ENCODE measurements around the gene CLIP2. TPM values are rescaled to one million over a fixed set of nuclear protein-coding genes. Genes with fewer than 3 reads are reported as not detected.
"Not testable (repeated sequence)": the region's sequence is repeated elsewhere in the genome, so short reads cannot be mapped to it uniquely, and the experiment has no call there.

CLIP2 gene
- total RNA-seq, 1 donor from 2014 or later: 21.9 TPM

DNA sequence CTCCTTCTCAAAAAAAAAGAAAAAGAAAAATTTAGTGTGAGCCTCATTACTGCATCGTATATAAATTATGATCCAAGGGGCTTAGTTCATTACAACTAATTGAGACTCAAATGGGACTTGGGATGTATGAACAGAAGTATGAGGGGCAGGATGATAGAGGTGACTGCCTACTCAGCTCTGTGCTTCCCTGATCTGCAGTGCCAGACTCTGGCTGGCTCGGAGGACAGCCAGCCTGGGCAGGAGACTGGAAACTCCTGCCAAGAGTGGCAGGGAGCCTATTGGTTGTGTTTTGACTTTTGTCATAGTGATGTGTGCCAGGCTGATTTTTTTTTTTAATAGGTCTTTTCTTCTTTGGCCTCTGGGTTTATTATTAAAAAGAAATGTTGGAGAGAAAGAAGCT lies 90.7 kb downstream of the CLIP2 start:
- H3K27ac ChIP-seq (ENCODE audit: low read depth, low read length): no peak overlapping the region
- peaks cover 0 to 3% (median 3%) of the 10 kb centered on the region in 3 donors for H3K36me3 ChIP-seq (ENCODE audit: control insufficient read depth in 3 of 3, insufficient read depth in 3 of 3, low read length in 3 of 3)
- no peaks in the 10 kb centered on the region for H3K4me1 ChIP-seq (ENCODE audit: control insufficient read depth in 3 of 3, insufficient read depth in 3 of 3, low read length in 3 of 3)
- H3K27me3 ChIP-seq (ENCODE audit: control insufficient read depth in 3 of 3, insufficient read depth in 3 of 3, low read length in 3 of 3): no peaks in the 10 kb centered on the region
- H3K9ac ChIP-seq (ENCODE audit: low read depth in 1 of 3, low read length in 3 of 3): no peak overlapping the region
- no peak overlapping the region for H3K4me3 ChIP-seq (ENCODE audit: low read length in 3 of 3)
- no peaks in the 10 kb centered on the region for H3K9me3 ChIP-seq (ENCODE audit: control insufficient read depth in 3 of 3, low read length in 3 of 3)

- no peak overlapping the region for H3K27ac ChIP-seq (ENCODE audit: low read depth, low read length)
- H3K9ac ChIP-seq (ENCODE audit: low read depth in 1 of 3, low read length in 3 of 3): no peak overlapping the region
- H3K4me3 ChIP-seq (ENCODE audit: low read length in 3 of 3): no peak overlapping the region
- H3K4me1 ChIP-seq (ENCODE audit: control insufficient read depth in 3 of 3, insufficient read depth in 3 of 3, low read length in 3 of 3): no peaks in the 10 kb centered on the region
- H3K9me3 ChIP-seq (ENCODE audit: control insufficient read depth in 3 of 3, low read length in 3 of 3): no peaks in the 10 kb centered on the region
- no peaks in the 10 kb centered on the region for H3K27me3 ChIP-seq (ENCODE audit: control insufficient read depth in 3 of 3, insufficient read depth in 3 of 3, low read length in 3 of 3)
- peaks cover 0 to 3% (median 3%) of the 10 kb centered on the region in 3 donors for H3K36me3 ChIP-seq (ENCODE audit: control insufficient read depth in 3 of 3, insufficient read depth in 3 of 3, low read length in 3 of 3)
These were observed 91.5 kb downstream of the CLIP2 start for GRCh38 chr7:74380720-74381119.

DNA sequence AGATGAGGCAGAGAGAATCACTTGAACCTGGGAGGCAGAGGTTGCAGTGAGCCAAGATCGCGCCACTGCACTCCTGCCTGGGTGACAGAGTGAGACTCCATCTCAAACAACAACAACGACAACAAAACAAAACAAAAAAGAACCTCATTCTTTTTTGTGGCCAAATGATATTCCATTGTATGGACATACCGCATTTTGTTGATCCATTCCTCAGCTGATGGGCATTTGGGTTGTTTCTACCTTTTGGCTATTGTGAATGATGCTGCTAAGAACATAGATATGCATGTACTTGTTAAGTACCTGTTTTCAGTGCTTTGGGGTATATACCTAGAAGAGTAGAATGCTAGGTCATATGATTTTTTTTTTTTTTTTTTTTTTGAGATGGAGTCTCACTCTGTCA lies 94.9 kb downstream of the CLIP2 start:
- H3K36me3 ChIP-seq (ENCODE audit: control insufficient read depth in 3 of 3, insufficient read depth in 3 of 3, low read length in 3 of 3); H3K9ac ChIP-seq (ENCODE audit: low read depth in 1 of 3, low read length in 3 of 3); H3K4me3 ChIP-seq (ENCODE audit: low read length in 3 of 3); H3K27me3 ChIP-seq (ENCODE audit: control insufficient read depth in 3 of 3, insufficient read depth in 3 of 3, low read length in 3 of 3); H3K9me3 ChIP-seq (ENCODE audit: control insufficient read depth in 3 of 3, low read length in 3 of 3); H3K27ac ChIP-seq (ENCODE audit: low read depth, low read length); H3K4me1 ChIP-seq (ENCODE audit: control insufficient read depth in 3 of 3, insufficient read depth in 3 of 3, low read length in 3 of 3): not testable (repeated sequence)

DNA sequence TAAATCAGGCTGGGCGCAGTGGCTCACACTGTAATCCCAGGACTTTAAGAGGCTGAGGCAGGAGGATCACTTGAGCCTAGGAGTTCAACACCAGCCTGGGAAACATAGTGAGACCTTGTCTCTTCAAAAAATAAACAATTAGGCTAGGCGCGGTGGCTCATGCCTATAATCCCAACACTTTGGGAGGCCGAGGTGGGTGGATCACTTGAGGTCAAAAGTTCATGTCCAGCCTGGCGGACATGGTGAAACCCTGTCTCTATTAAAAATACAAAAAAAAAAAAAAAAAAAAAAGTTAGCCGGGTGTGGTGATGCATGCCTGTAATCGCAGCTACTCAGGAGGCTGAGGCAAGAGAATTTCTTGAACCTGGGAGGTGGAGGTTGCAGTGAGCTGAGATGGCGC lies 95.6 kb downstream of the CLIP2 start:
- not testable (repeated sequence) for H3K9ac ChIP-seq (ENCODE audit: low read depth in 1 of 3, low read length in 3 of 3); H3K36me3 ChIP-seq (ENCODE audit: control insufficient read depth in 3 of 3, insufficient read depth in 3 of 3, low read length in 3 of 3); H3K27me3 ChIP-seq (ENCODE audit: control insufficient read depth in 3 of 3, insufficient read depth in 3 of 3, low read length in 3 of 3); H3K27ac ChIP-seq (ENCODE audit: low read depth, low read length); H3K4me1 ChIP-seq (ENCODE audit: control insufficient read depth in 3 of 3, insufficient read depth in 3 of 3, low read length in 3 of 3); H3K4me3 ChIP-seq (ENCODE audit: low read length in 3 of 3); H3K9me3 ChIP-seq (ENCODE audit: control insufficient read depth in 3 of 3, low read length in 3 of 3)

DNA sequence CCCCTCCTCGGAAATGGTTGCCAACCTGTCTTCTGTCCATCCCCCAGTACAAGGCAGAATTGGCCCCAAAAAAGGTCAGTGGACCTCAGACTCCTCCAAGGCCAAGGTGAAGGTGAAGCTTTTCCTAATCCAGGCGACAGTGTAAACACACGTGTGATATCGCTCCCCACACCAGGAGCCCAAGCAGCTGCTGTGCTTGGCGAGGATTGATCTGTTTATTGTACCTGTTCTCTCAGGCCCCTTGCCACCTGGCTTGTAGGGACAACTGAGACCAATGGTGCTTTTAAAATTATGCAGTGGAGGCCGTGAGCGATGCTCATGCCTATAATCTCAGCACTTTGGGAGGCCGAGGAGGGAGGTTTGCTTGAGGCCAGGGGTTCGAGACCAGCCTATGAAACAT lies 98.4 kb downstream of the CLIP2 start:
- Histone ChIP-seq H3K27ac (ENCODE audit: low read depth, low read length) (no peak overlapping the region), H3K36me3 (ENCODE audit: control insufficient read depth in 3 of 3, insufficient read depth in 3 of 3, low read length in 3 of 3) (peaks cover 1 to 5% (median 3%) of the 10 kb centered on the region in 3 donors), H3K9ac (ENCODE audit: low read depth in 1 of 3, low read length in 3 of 3) (no peak overlapping the region), H3K4me1 (ENCODE audit: control insufficient read depth in 3 of 3, insufficient read depth in 3 of 3, low read length in 3 of 3) (no peaks in the 10 kb centered on the region), H3K4me3 (ENCODE audit: low read length in 3 of 3) (no peak overlapping the region), H3K27me3 (ENCODE audit: control insufficient read depth in 3 of 3, insufficient read depth in 3 of 3, low read length in 3 of 3) (no peaks in the 10 kb centered on the region), H3K9me3 (ENCODE audit: control insufficient read depth in 3 of 3, low read length in 3 of 3) (no peaks in the 10 kb centered on the region)

GRCh38 chr7:74388880-74389415 lies 99.7 kb downstream of the CLIP2 start:
- Histone ChIP-seq H3K36me3 (ENCODE audit: control insufficient read depth in 3 of 3, insufficient read depth in 3 of 3, low read length in 3 of 3) (peaks cover 1 to 5% (median 3%) of the 10 kb centered on the region in 3 donors), H3K4me1 (ENCODE audit: control insufficient read depth in 3 of 3, insufficient read depth in 3 of 3, low read length in 3 of 3) (no peaks in the 10 kb centered on the region), H3K27me3 (ENCODE audit: control insufficient read depth in 3 of 3, insufficient read depth in 3 of 3, low read length in 3 of 3) (no peaks in the 10 kb centered on the region), H3K4me3 (ENCODE audit: low read length in 3 of 3) (no peak overlapping the region), H3K27ac (ENCODE audit: low read depth, low read length) (no peak overlapping the region), H3K9ac (ENCODE audit: low read depth in 1 of 3, low read length in 3 of 3) (no peak overlapping the region), H3K9me3 (ENCODE audit: control insufficient read depth in 3 of 3, low read length in 3 of 3) (no peaks in the 10 kb centered on the region)

DNA sequence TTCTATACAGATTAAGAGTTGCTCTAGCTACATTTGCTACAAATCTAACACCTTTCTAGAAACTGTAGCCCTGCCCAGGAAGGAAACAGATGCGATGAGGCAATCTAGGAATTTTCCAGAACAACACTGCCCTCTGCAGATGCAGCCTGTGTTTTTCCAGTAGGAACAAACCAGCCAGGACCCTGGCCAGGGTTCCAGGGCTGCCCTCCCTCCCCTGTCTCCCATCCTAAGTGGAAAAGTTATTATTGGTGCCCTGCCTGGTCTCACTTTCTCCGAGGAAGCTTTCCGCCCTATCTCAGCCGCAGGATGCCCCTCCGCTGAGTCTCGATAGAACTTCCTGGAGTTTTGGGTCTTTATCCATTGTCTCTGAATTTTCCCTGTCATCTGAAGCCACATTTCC lies 104.5 kb downstream of the CLIP2 start:
- not testable (repeated sequence) for H3K27ac ChIP-seq (ENCODE audit: low read depth, low read length); H3K9ac ChIP-seq (ENCODE audit: low read depth in 1 of 3, low read length in 3 of 3); H3K4me3 ChIP-seq (ENCODE audit: low read length in 3 of 3)

GRCh38 chr7:74394601-74395000 lies 105.4 kb downstream of the CLIP2 start:
- H3K27ac ChIP-seq (ENCODE audit: low read depth, low read length); H3K36me3 ChIP-seq (ENCODE audit: control insufficient read depth in 3 of 3, insufficient read depth in 3 of 3, low read length in 3 of 3): not testable (repeated sequence)

More for the DNA sequence above, 104.5 kb downstream of the CLIP2 start:
- not testable (repeated sequence) for H3K27me3 ChIP-seq (ENCODE audit: control insufficient read depth in 3 of 3, insufficient read depth in 3 of 3, low read length in 3 of 3); H3K36me3 ChIP-seq (ENCODE audit: control insufficient read depth in 3 of 3, insufficient read depth in 3 of 3, low read length in 3 of 3); H3K4me1 ChIP-seq (ENCODE audit: control insufficient read depth in 3 of 3, insufficient read depth in 3 of 3, low read length in 3 of 3); H3K9me3 ChIP-seq (ENCODE audit: control insufficient read depth in 3 of 3, low read length in 3 of 3)

DNA sequence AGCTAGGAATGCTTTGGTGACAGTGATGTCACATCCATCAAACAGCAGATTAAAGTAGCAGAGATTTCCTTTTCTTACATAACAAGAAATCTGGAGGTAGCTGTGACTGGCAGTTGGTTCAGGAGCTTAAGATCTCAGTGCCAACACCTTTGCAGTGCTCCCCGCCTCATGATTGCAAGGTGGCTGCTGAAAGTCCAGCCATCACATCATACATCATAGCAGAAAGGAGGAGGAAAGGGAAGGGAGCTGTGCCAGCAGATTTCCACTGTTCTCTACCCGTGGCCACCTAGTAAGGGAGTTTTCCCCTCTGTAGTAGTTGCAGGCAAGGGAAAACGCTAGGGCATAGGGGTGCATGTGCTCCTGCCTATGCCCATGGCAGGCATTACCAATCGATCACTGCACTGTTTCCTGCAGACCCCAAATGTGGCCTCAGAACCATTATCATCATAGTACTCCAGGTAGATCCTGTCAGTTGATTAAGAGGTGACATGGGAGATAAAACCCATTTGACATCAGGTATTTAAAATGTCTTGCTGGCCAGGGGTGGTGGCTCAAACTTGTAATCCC lies 106.6 kb downstream of the CLIP2 start:
- no peak overlapping the region for H3K27ac ChIP-seq (ENCODE audit: low read depth, low read length)
- H3K9me3 ChIP-seq (ENCODE audit: control insufficient read depth in 3 of 3, low read length in 3 of 3): no peaks in the 10 kb centered on the region
- H3K27me3 ChIP-seq (ENCODE audit: control insufficient read depth in 3 of 3, insufficient read depth in 3 of 3, low read length in 3 of 3): no peaks in the 10 kb centered on the region
- no peaks in the 10 kb centered on the region for H3K4me1 ChIP-seq (ENCODE audit: control insufficient read depth in 3 of 3, insufficient read depth in 3 of 3, low read length in 3 of 3)
- H3K4me3 ChIP-seq (ENCODE audit: low read length in 3 of 3): no peak overlapping the region
- no peak overlapping the region for H3K9ac ChIP-seq (ENCODE audit: low read depth in 1 of 3, low read length in 3 of 3)
- peaks cover 0 to 7% (median 4%) of the 10 kb centered on the region in 3 donors for H3K36me3 ChIP-seq (ENCODE audit: control insufficient read depth in 3 of 3, insufficient read depth in 3 of 3, low read length in 3 of 3)

More at GRCh38 chr7:74394601-74395000, 105.4 kb downstream of the CLIP2 start:
- not testable (repeated sequence) for H3K4me3 ChIP-seq (ENCODE audit: low read length in 3 of 3); H3K9me3 ChIP-seq (ENCODE audit: control insufficient read depth in 3 of 3, low read length in 3 of 3); H3K27me3 ChIP-seq (ENCODE audit: control insufficient read depth in 3 of 3, insufficient read depth in 3 of 3, low read length in 3 of 3); H3K9ac ChIP-seq (ENCODE audit: low read depth in 1 of 3, low read length in 3 of 3); H3K4me1 ChIP-seq (ENCODE audit: control insufficient read depth in 3 of 3, insufficient read depth in 3 of 3, low read length in 3 of 3)

GRCh38 chr7:74396993-74397392 lies 107.8 kb downstream of the CLIP2 start:
- Histone ChIP-seq H3K9me3 (ENCODE audit: control insufficient read depth in 3 of 3, low read length in 3 of 3) (no peaks in the 10 kb centered on the region), H3K36me3 (ENCODE audit: control insufficient read depth in 3 of 3, insufficient read depth in 3 of 3, low read length in 3 of 3) (peaks cover 0 to 7% (median 4%) of the 10 kb centered on the region in 3 donors), H3K9ac (ENCODE audit: low read depth in 1 of 3, low read length in 3 of 3) (no peak overlapping the region), H3K27ac (ENCODE audit: low read depth, low read length) (no peak overlapping the region), H3K4me3 (ENCODE audit: low read length in 3 of 3) (no peak overlapping the region), H3K27me3 (ENCODE audit: control insufficient read depth in 3 of 3, insufficient read depth in 3 of 3, low read length in 3 of 3) (no peaks in the 10 kb centered on the region), H3K4me1 (ENCODE audit: control insufficient read depth in 3 of 3, insufficient read depth in 3 of 3, low read length in 3 of 3) (no peaks in the 10 kb centered on the region)

Measured in skeletal muscle tissue (tissue), 4 donors.